ENCODE measurements around the gene KLF6. TPM values are rescaled to one million over a fixed set of nuclear protein-coding genes. Genes with fewer than 3 reads are reported as not detected.

Gene KLF6
- total and polyA plus RNA-seq, 2 donors (not counting 1 experiment from before 2014, with no cell fraction given), result 96.1 to 105 TPM

DNA sequence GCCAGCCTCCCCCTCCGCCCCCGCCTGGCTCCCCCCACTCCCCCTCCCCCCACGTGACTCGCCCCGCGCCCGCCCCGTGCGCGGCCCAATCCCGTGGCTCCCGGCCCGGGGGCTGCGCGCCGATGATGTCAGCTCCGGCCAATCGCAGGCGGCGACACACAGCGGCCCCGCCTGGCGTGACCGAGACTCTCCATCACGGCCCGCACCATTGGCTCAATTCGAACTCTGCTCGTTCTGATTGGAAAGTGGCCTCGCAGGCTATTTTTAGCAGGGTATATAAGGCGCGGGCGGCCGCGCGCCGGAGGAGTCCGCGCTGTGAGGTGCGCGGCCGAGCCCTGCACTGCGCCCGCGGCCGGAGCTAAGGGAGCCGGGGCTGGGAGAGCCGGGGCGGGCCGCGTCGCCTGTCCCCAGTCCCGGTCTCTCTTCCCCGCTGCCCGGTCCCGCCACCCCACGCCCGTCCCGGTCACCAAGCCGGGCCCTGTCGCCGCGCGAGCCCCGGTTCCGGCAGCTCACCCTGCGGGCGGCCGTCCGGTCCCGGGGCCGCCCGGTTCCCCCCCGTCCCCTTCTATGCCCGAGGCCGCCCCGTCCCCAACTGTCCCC is 342 bp upstream of the KLF6 start:
- DNase-seq (ENCODE audit: low read depth in 2 of 2), result peak; percentile 92 to 98
- Histone ChIP-seq H3K4me2 (ENCODE audit: extremely low read depth, insufficient read depth, low read length) (peak overlapping the region; percentile 98), H3K79me2 (ENCODE audit: control insufficient read depth, insufficient read depth, low read length) (peaks cover 50% of the 10 kb centered on the region), H4K20me1 (ENCODE audit: control insufficient read depth, extremely low read depth, insufficient read depth, low read length) (peaks cover 4% of the 10 kb centered on the region), H3K27me3 (ENCODE audit: control insufficient read depth, insufficient read depth, low read length) (no peaks in the 10 kb centered on the region), H3K36me3 (ENCODE audit: control insufficient read depth, insufficient read depth, low read length) (peaks cover 18% of the 10 kb centered on the region), H3K4me1 (ENCODE audit: control insufficient read depth, extremely low read depth, insufficient read depth, low read length) (no peaks in the 10 kb centered on the region), H3K4me3 (replicated peaks in 1 of 4; ENCODE audit: control extremely low read depth in 1 of 4, insufficient read depth in 1 of 4, low read depth in 3 of 4, low read length in 4 of 4) (peak overlapping the region; percentile 62 to 98 (median 72)), H3K9ac (ENCODE audit: insufficient read depth, low read length) (peak overlapping the region; percentile 98), H2AFZ (ENCODE audit: low read length) (no peak overlapping the region), H3K9me3 (ENCODE audit: control insufficient read depth, insufficient read depth, low read depth, low read length) (no peaks in the 10 kb centered on the region), H3K27ac (ENCODE audit: insufficient read depth, low read length) (peak overlapping the region; percentile 99)
- TF ChIP-seq EZH2 (IDR thresholded peaks at IDR 0.05; ENCODE audit: low read length, missing control alignments) (no peak), CTCF (conservative IDR thresholded peaks at IDR 0.05 in 1 of 2, IDR thresholded peaks at IDR 0.05 in 1 of 2; ENCODE audit: low read depth in 1 of 2, low read length in 2 of 2) (no peak)

DNA sequence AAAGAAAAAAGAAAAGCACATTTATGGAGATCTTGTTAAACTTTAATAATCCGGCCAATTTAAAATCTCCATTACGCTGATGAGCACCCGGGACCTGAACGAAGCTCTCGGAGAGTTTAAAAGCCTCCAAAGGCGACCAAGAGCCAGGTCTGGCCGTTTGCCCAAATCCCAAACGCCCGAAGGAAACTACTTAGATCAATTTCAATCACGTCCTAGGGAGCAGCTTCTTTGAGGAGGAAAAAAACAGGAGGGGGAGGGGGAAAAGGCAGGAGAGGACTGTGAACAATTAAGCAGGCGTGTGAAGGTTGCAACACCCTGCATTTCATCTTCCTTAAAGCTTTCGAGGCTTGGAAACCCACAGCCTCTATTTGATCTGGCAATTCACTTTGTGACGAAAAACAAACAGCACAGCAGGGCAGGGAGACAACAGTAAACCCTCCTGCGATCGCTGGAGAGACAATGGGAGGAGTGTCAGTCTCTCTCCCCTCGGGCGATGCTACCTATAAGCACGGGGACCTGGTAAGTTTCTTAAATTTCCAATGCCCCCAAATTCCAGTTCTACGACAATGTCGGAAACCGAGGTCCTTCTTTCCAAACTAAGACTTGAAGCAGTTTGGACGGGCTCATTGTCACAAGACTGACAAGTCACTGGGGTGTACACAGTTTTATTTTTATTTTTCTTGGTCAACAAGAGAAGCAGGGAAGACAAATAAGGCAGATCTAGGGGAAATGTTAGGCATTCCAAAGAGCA is 1.2 kb downstream of the KLF6 start:
- Histone ChIP-seq H3K9me3 (ENCODE audit: control insufficient read depth, insufficient read depth, low read depth, low read length) (no peaks in the 10 kb centered on the region), H3K27me3 (ENCODE audit: control insufficient read depth, insufficient read depth, low read length) (no peaks in the 10 kb centered on the region), H3K4me2 (ENCODE audit: extremely low read depth, insufficient read depth, low read length) (peak overlapping the region; percentile 100), H3K27ac (ENCODE audit: insufficient read depth, low read length) (peak overlapping the region; percentile 99), H3K4me1 (ENCODE audit: control insufficient read depth, extremely low read depth, insufficient read depth, low read length) (peaks cover 15% of the 10 kb centered on the region), H3K9ac (ENCODE audit: insufficient read depth, low read length) (peak overlapping the region; percentile 99), H2AFZ (ENCODE audit: low read length) (no peak overlapping the region), H3K4me3 (replicated peaks in 1 of 4; ENCODE audit: control extremely low read depth in 1 of 4, insufficient read depth in 1 of 4, low read depth in 3 of 4, low read length in 4 of 4) (peak overlapping the region; percentile 86 to 99 (median 98)), H4K20me1 (ENCODE audit: control insufficient read depth, extremely low read depth, insufficient read depth, low read length) (peaks cover 5% of the 10 kb centered on the region), H3K79me2 (ENCODE audit: control insufficient read depth, insufficient read depth, low read length) (peaks cover 65% of the 10 kb centered on the region), H3K36me3 (ENCODE audit: control insufficient read depth, insufficient read depth, low read length) (peaks cover 31% of the 10 kb centered on the region)
- DNase-seq (ENCODE audit: low read depth in 2 of 2), result peak; percentile 69 to 75
- TF ChIP-seq CTCF (conservative IDR thresholded peaks at IDR 0.05 in 1 of 2, IDR thresholded peaks at IDR 0.05 in 1 of 2; ENCODE audit: low read depth in 1 of 2, low read length in 2 of 2), result no peak
- TF ChIP-seq EZH2 (IDR thresholded peaks at IDR 0.05; ENCODE audit: low read length, missing control alignments), result no peak

DNA sequence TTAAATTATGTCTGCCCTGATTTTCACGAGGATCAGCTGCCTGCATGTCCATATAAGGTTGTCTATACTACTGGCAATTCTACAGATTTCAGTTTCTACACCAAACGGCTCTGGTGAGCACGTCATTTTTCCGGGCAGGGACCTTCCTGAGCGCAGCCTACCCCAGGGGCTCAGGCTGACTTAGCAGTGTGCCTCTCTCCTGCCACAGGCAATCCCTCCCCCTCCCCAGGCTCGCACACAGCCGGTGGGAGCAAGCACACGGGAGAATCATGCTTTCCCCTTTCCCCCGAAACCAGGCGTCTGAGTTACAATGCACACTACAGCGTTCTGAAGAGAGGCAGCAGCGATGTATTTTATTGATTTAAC is 1.7 kb downstream of the KLF6 start:
- Histone ChIP-seq H3K36me3 (ENCODE audit: control insufficient read depth, insufficient read depth, low read length) (peaks cover 31% of the 10 kb centered on the region), H2AFZ (ENCODE audit: low read length) (no peak overlapping the region), H4K20me1 (ENCODE audit: control insufficient read depth, extremely low read depth, insufficient read depth, low read length) (peaks cover 5% of the 10 kb centered on the region), H3K79me2 (ENCODE audit: control insufficient read depth, insufficient read depth, low read length) (peaks cover 70% of the 10 kb centered on the region), H3K4me3 (replicated peaks in 1 of 4; ENCODE audit: control extremely low read depth in 1 of 4, insufficient read depth in 1 of 4, low read depth in 3 of 4, low read length in 4 of 4) (peak overlapping the region; percentile 86 to 99 (median 98)), H3K9ac (ENCODE audit: insufficient read depth, low read length) (peak overlapping the region; percentile 99), H3K27me3 (ENCODE audit: control insufficient read depth, insufficient read depth, low read length) (no peaks in the 10 kb centered on the region), H3K4me1 (ENCODE audit: control insufficient read depth, extremely low read depth, insufficient read depth, low read length) (peaks cover 17% of the 10 kb centered on the region), H3K4me2 (ENCODE audit: extremely low read depth, insufficient read depth, low read length) (peak overlapping the region; percentile 100), H3K9me3 (ENCODE audit: control insufficient read depth, insufficient read depth, low read depth, low read length) (no peaks in the 10 kb centered on the region), H3K27ac (ENCODE audit: insufficient read depth, low read length) (peak overlapping the region; percentile 99)
- peak; percentile 84 to 89 for DNase-seq (ENCODE audit: low read depth in 2 of 2)
- TF ChIP-seq EZH2 (IDR thresholded peaks at IDR 0.05; ENCODE audit: low read length, missing control alignments), result no peak
- no peak for TF ChIP-seq CTCF (conservative IDR thresholded peaks at IDR 0.05 in 1 of 2, IDR thresholded peaks at IDR 0.05 in 1 of 2; ENCODE audit: low read depth in 1 of 2, low read length in 2 of 2)

Measured in fibroblast of lung (primary cell).